ENCODE measurements around the gene MID1. TPM values are rescaled to one million over a fixed set of nuclear protein-coding genes. Genes with fewer than 3 reads are reported as not detected.

MID1 gene
- polyA plus RNA-seq, 2 of the 4 experiments (the other 2 are of a cell fraction), result 59.5 to 106 TPM

- DNase-seq (ENCODE audit: low read depth in 1 of 2, low spot score in 1 of 2), result no peak
- no peak for FAIRE-seq
- CTCF ChIA-PET, result no interaction called here
Observed at GRCh38 chrX:10414156-10414824, 206.1 kb downstream of the MID1 start.

GRCh38 chrX:10404436-10404835 is 215.9 kb downstream of the MID1 start:
- Histone ChIP-seq H3K4me2 (no peak overlapping the region), H3K4me1 (no peaks in the 10 kb centered on the region), H3K9me3 (no peaks in the 10 kb centered on the region), H3K4me3 (no peak overlapping the region), H3K27ac (no peak overlapping the region)
- ChIA-PET POLR2A (no interaction called here), CTCF (no interaction called here)
- ATAC-seq (no peak), FAIRE-seq (no peak), DNase-seq (ENCODE audit: low read depth in 1 of 2, low spot score in 1 of 2) (no peak)
- TF ChIP-seq HOXB13 (CRISPR knock-in tag; IDR thresholded peaks at IDR 0.05; ENCODE audit: low read depth) (no peak), RARB (CRISPR knock-in tag; IDR thresholded peaks at IDR 0.05) (no peak), ATOH8 (CRISPR knock-in tag; IDR thresholded peaks at IDR 0.05; ENCODE audit: low read depth) (no peak), ELK1 (IDR thresholded peaks at IDR 0.05; ENCODE audit: low read depth, low read length) (no peak), CBX8 (IDR thresholded peaks at IDR 0.05) (no peak), NPAS2 (CRISPR knock-in tag; IDR thresholded peaks at IDR 0.05; ENCODE audit: borderline replicate concordance) (no peak), HDAC2 (IDR thresholded peaks at IDR 0.05) (no peak), ZC3H11A (IDR thresholded peaks at IDR 0.05) (no peak), KDM5A (IDR thresholded peaks at IDR 0.05) (no peak), POLR2AphosphoS2 (conservative IDR thresholded peaks at IDR 0.05; ENCODE audit: low read length) (no peak), RFX5 (IDR thresholded peaks at IDR 0.05) (no peak)

More at GRCh38 chrX:10414156-10414824, 206.1 kb downstream of the MID1 start:
- no peak overlapping the region for H3K27ac ChIP-seq
- H3K4me1 ChIP-seq, result peaks cover 13% of the 10 kb centered on the region; the same call in 2 of the 3 replicates
- peak overlapping the region; percentile 46; the same call in 1 of the 3 replicates for H3K4me2 ChIP-seq
- ATAC-seq, result no peak
- H3K4me3 ChIP-seq, result no peak overlapping the region
- POLR2A ChIA-PET, result no interaction called here
- no peak for TF ChIP-seq PBX3 (IDR thresholded peaks at IDR 0.05)
- no peak for TF ChIP-seq CBX2 (IDR thresholded peaks at IDR 0.05; ENCODE audit: borderline replicate concordance, low read depth)
- no peak for TF ChIP-seq KDM5A (IDR thresholded peaks at IDR 0.05)
- no peak for TF ChIP-seq EHF (CRISPR knock-in tag; IDR thresholded peaks at IDR 0.05)
- no peak for TF ChIP-seq JUNB (IDR thresholded peaks at IDR 0.05)
- no peak for TF ChIP-seq ZSCAN20 (CRISPR knock-in tag; IDR thresholded peaks at IDR 0.05)
- TF ChIP-seq NR3C1 (IDR thresholded peaks at IDR 0.05), result no peak
- TF ChIP-seq MAZ (IDR thresholded peaks at IDR 0.05; ENCODE audit: borderline replicate concordance, low read depth, low read length), result no peak
- no peak for TF ChIP-seq ESRRA (IDR thresholded peaks at IDR 0.05; ENCODE audit: borderline replicate concordance, low read length)
- no peak for TF ChIP-seq ZFP36 (IDR thresholded peaks at IDR 0.05; ENCODE audit: borderline replicate concordance, partially characterized antibody)
- no peak for TF ChIP-seq HOXB5 (CRISPR knock-in tag; IDR thresholded peaks at IDR 0.05)
- TF ChIP-seq RARB (CRISPR knock-in tag; IDR thresholded peaks at IDR 0.05), result no peak
- no peak for TF ChIP-seq JUN (IDR thresholded peaks at IDR 0.05)
- TF ChIP-seq CTCF (IDR thresholded peaks at IDR 0.05), result no peak
- TF ChIP-seq HOXB13 (CRISPR knock-in tag; IDR thresholded peaks at IDR 0.05; ENCODE audit: low read depth), result no peak
- TF ChIP-seq EP300 (IDR thresholded peaks at IDR 0.05), result no peak
- no peak for TF ChIP-seq EHMT2 (IDR thresholded peaks at IDR 0.05; ENCODE audit: low read depth)
- no peak for TF ChIP-seq TFCP2L1 (CRISPR knock-in tag; IDR thresholded peaks at IDR 0.05)
- no peak for TF ChIP-seq RFX5 (IDR thresholded peaks at IDR 0.05)
- 94% methylated on average over 9 of the region's 9 CpGs for WGBS (ENCODE audit: missing lambda C conversion rate)
- H3K9me3 ChIP-seq, result no peaks in the 10 kb centered on the region
